ENCODE measurements around the gene GNG7.
"Not testable (repeated sequence)": the region's sequence is repeated elsewhere in the genome, so short reads cannot be mapped to it uniquely, and the experiment has no call there.

The GNG7 gene

GRCh38 chr19:2616741-2617392 lies 85.6 kb downstream of the GNG7 start:
- no peak for DNase-seq

GRCh38 chr19:2615782-2616181 lies 86.7 kb downstream of the GNG7 start:
- no peak for DNase-seq

DNA sequence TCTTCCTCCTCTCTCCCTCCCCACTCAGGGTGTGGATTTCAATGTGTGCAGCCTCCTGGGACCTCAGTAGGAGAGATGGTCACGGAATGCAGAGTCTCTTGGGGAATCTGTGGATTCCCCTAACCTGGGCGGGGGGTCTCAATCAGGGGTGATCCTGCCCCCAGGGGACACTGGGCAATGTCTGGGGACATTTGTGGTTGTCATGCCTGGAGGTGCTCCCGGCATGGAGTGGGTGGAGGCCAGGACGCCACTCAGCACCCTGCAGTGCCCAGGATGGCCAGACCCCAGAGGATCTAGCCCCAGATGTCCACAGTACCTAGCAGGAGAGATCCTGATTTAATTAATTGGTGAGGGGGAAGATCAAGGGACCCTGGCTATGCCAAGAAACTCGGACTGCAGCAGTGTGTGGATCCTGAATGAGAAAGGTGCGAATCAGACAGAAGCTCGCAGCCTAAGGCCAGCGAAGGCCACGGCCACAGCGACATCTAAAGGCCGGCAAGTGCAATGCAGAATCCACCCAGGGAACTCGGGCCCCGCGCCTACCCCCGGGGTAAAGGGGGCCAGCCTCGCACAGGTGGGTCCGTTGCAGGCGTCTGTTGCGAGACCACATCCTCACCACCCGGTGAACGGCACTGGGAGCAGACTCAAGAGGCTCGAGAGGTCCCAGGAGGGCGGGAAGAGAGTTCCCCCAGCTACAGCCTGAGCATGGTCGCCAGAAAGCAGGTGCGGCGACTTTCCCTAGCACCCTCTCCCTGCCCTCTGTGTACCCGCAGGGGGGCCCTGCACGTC lies 88.8 kb downstream of the GNG7 start:
- DNase-seq: no peak

DNA sequence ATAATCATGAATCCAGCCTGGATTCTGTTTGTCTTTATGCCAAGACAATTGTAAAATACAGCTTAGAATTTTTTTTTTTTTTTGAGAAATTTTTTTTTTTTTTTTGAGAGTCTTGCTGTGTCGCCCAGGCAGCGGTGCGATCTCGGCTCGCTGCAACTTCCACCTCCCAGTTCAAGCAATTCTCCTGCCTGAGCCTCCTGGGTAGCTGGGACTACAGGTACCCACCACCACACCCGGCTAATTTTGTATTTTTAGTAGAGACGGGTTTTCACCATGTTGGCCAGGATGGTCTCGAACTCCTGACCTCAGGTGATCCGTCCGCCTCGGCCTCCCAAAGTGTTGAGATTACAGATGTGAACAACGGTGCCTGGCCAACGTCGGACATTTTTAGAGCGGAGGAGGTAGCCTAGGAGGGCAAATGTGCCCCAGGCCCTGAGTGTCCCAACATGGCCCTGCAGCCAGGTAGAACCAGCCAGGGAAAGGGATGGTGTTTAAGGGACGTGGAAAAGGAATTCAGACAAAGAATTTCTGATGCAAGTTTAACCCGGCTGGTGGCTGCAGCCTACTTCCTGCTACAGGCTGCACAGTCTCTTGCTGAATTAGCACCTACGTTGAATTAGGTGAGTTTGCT lies 89.8 kb downstream of the GNG7 start:
- DNase-seq: no peak

DNA sequence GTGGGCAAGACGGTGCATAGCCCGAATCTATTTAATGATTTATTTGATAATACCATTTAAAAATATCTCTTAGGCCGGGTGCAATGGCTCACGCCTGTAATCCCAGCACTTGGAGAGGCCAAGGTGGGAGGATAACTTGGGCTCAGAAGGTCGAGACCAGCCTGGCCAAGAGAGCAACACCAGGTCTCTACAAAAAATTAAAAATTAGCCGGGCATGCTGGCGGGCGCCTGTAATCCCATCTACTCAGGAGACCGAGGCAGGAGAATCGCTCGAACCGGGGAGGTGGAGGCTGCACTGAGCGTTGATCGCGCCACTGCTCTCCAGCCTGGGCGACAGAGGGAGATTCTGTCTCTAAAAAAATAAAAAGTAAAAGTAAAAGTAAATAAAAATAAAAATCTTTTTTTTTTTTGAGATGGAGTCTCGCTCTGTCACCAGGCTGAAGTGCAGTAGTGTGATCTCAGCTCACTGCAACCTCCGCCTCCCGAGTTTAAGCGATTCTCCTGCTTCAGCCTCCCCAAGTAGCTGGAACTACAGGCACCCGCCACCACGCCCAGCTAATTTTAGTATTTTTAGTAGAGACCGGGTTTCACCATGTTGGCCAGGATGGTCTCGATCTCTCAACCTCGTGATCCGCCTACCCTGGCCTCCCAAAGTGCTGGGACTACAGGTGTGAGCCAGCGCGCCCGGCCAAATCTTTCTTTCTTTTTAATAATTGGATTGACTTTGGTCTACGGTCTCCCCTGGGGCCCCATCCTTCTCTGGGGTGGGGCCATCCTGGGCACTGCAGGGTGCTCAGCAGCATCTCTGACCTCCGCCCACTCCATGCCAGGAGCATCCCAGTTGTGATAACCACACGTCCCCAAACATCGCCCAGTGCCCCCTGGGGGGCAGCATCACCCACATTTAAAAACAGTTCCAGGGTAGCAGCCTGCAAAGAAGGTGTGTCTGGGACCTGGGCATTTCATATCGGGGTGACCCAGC lies 90.7 kb downstream of the GNG7 start:
- no peak for DNase-seq

- peak; percentile 44 for DNase-seq
These were observed 91.6 kb downstream of the GNG7 start for GRCh38 chr19:2610637-2611482.

- DNase-seq: no peak
These were observed 92.9 kb downstream of the GNG7 start for GRCh38 chr19:2609389-2610116.

- DNase-seq: not testable (repeated sequence)
These were observed 93.5 kb downstream of the GNG7 start for GRCh38 chr19:2609034-2609388.

GRCh38 chr19:2608602-2608922 lies 93.9 kb downstream of the GNG7 start:
- DNase-seq: no peak

- DNase-seq: no peak
These were observed 94.5 kb downstream of the GNG7 start for GRCh38 chr19:2607712-2608601.

GRCh38 chr19:2606774-2607173 lies 95.7 kb downstream of the GNG7 start:
- DNase-seq: not testable (repeated sequence)

- not testable (repeated sequence) for DNase-seq
These were observed 96.6 kb downstream of the GNG7 start for GRCh38 chr19:2605889-2606288.

DNA sequence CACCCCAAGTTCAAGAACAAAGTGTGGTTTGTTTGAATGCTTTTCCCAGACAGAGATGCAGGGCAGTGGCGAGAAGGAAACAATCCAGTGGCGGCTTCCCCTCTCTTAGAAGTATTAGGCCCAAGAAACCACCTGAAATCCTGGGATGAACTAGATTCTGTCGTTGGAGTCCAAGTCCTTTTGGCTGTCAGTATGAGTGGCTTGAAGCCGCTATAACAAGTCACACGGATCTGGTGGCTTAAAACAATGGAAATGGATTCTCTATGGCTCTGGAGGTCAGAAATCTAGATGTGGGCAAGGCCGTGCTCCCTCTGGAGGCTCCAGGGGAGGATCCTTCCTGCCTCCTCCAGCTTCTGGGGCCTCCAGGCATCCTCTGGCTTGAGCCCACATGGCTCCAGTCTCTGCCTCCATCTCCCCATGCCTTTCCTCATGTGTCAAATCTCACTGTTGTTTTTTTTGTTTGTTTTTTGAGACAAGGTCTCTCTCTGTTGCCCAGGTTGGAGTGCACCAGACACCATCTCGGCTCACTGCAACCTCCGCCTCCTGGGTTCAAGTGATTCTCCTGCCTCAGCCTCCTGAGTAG lies 97.7 kb downstream of the GNG7 start:
- DNase-seq: no peak

DNA sequence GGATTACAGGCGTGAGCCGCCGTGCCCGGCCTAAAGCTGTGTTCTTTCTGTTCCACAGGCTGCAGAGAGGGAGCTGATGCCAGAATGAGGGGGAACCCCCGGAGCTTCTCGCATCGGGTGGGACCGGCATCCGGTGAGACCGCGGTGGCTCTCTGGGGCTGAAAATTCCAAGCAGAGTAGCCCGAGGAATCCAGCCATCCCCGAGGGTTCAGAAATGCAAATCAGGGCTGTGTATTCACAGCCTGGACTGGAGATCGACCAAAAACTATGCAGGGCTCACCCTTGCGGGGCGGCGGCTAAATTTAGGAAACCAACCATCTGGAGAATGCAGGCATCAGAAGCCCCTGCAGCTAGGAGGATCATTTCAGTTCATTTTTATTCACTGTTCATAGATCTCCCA lies 99.2 kb downstream of the GNG7 start:
- DNase-seq: no peak

GRCh38 chr19:2602391-2603181 lies 99.9 kb downstream of the GNG7 start:
- no peak for DNase-seq

- DNase-seq: no peak
These were observed 101.3 kb downstream of the GNG7 start for GRCh38 chr19:2600914-2601870.

DNA sequence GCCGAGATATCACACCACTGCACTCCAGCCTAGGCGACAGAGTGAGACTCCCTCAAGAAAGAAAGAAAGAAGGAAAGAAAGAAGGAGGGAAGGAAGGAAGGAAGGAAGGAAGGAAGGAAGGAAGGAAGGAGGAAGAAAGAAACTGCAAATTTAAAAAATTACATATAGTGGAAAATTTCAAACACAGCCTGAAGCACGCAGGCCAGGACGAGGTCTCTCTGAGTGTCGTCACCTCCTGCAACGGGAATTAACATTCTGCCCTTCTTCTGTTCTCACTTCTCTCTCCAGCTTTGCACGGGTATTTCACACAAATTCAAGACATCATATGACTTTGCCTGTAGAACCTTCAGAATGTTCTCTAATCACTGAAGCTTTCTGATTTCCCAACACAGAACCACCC lies 108.2 kb downstream of the GNG7 start:
- DNase-seq: no peak

DNA sequence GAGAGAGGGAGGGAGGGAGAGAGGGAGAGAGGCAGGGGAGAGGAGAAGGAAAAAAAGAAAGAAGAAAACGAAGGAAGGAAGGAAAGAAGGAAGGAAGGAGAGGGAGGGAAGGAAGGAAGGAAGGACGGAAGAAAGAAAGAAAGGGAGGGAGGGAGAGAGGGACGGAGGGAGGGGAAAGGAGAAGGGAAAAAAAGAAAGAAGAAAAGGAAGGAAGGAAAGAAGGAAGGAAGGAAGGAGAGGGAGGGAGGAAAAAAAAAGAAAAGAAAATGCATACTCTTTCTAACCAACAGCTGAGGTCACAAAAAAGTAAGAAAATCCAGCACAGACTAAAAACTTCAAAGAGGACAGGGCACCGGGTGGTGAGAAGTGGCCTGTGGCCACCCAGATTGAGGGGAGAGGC lies 109.7 kb downstream of the GNG7 start:
- no peak for DNase-seq

All from NCI-H1694 treated with DMSO at 0.1 percent for 48 hours (cell line).